Activated T-helper 2 cell treated with anti-CD3 and anti-CD28 coated beads, Interferon-gamma antibody, Interleukin-2, Interleukin-4, amounts not matched to agents 10 μg/mL and 5 μg/mL and 100 μg/mL, durations not matched to agents 14 hours and 24 hours and 36 hours (primary cell): ENCODE data around the gene CES5A. TPM values are rescaled to one million over a fixed set of nuclear protein-coding genes. Genes with fewer than 3 reads are reported as not detected.
"Not testable (repeated sequence)": the region's sequence is repeated elsewhere in the genome, so short reads cannot be mapped to it uniquely, and the experiment has no call there.

Experiments used
- DNase-seq: peaks from one replicate; pipeline ENCODE4 v3.0.0; 2021; ENCODE audit warnings: low spot score
- H3K27ac Mint-ChIP-seq: one replicate; pipeline ENCODE4 v1.8.0; 2021; ENCODE audit warnings: mixed read lengths
- H3K27me3 Mint-ChIP-seq: one replicate; pipeline ENCODE4 v1.8.0; 2021; ENCODE audit warnings: low read depth, mixed read lengths
- H3K36me3 Mint-ChIP-seq: one replicate; pipeline ENCODE4 v1.8.0; 2021; ENCODE audit warnings: low read depth, mixed read lengths
- H3K4me1 Mint-ChIP-seq: one replicate; pipeline ENCODE4 v1.8.0; 2021; ENCODE audit warnings: low read depth, mixed read lengths
- H3K4me3 Mint-ChIP-seq: one replicate; pipeline ENCODE4 v1.8.0; 2021; ENCODE audit warnings: low read depth, mild to moderate bottlenecking, moderate library complexity, mixed read lengths
- H3K9me3 Mint-ChIP-seq: one replicate; pipeline ENCODE4 v1.8.0; 2021; ENCODE audit warnings: mixed read lengths
- intact Hi-C: fragments of 100-400 bp; cut with micrococcal nuclease; formaldehyde crosslinking; loops from one replicate; pipeline ENCODE4 v1.15.1; 2023
- total RNA-seq: library from RNA; stranded (reverse); gene quantifications from 2 replicates; pipeline ENCODE4 v1.2.3, GENCODE V29; 2022

The CES5A gene, protein sequence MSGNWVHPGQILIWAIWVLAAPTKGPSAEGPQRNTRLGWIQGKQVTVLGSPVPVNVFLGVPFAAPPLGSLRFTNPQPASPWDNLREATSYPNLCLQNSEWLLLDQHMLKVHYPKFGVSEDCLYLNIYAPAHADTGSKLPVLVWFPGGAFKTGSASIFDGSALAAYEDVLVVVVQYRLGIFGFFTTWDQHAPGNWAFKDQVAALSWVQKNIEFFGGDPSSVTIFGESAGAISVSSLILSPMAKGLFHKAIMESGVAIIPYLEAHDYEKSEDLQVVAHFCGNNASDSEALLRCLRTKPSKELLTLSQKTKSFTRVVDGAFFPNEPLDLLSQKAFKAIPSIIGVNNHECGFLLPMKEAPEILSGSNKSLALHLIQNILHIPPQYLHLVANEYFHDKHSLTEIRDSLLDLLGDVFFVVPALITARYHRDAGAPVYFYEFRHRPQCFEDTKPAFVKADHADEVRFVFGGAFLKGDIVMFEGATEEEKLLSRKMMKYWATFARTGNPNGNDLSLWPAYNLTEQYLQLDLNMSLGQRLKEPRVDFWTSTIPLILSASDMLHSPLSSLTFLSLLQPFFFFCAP
- not detected in 2 replicates for total RNA-seq

DNA sequence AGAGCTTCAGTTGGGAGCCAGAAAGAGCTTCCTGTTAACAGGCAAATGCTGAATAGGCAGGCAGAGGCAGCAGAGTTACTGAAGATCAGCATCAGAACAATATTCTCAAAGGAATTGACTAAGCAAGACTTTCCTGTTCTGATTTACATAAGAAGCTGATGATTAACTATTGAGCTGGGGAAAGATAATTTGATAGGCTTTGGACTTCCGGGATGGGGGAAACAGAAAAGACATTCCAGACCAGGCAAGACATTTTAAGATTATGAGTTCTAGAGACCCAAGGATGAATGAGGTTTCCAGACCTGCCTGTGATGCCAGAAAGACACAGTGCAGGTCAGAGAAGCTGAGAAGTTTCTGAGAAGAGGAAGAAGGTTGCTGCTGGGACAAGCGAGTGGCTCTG, at the start of gene CES5A:
Gene CES5A (minus strand): TSS at position 101 of the 400 bp plus-strand sequence. CDS start 152 bp downstream, outside the sequence.
- no peak within 1 kb of the TSS for H3K27ac Mint-ChIP-seq
- H3K27me3 Mint-ChIP-seq = no peaks in the 10 kb centered on the region
- no peak for DNase-seq
- no peaks in the 10 kb centered on the region for H3K36me3 Mint-ChIP-seq
- no peaks in the 10 kb centered on the region for H3K4me1 Mint-ChIP-seq
- H3K9me3 Mint-ChIP-seq = no peaks in the 10 kb centered on the region
- intact Hi-C loops = no loop called here
- H3K4me3 Mint-ChIP-seq = no peak within 1 kb of the TSS

GRCh38 chr16:55922662-55923061, 47.5 kb upstream of the CES5A start:
- Mint-ChIP-seq H3K27ac (no peak overlapping the region), H3K4me1 (no peaks in the 10 kb centered on the region), H3K4me3 (no peak overlapping the region), H3K36me3 (no peaks in the 10 kb centered on the region), H3K9me3 (no peaks in the 10 kb centered on the region), H3K27me3 (peaks cover 10% of the 10 kb centered on the region)
- intact Hi-C loops = no loop called here
- no peak for DNase-seq

GRCh38 chr16:55917373-55918160, 42.4 kb upstream of the CES5A start:
- Mint-ChIP-seq H3K36me3 (no peaks in the 10 kb centered on the region), H3K4me1 (no peaks in the 10 kb centered on the region), H3K4me3 (no peak overlapping the region), H3K27ac (no peak overlapping the region), H3K9me3 (no peaks in the 10 kb centered on the region), H3K27me3 (no peaks in the 10 kb centered on the region)
- intact Hi-C loops = no loop called here
- DNase-seq = no peak

- intact Hi-C loops = no loop called here
- H3K36me3 Mint-ChIP-seq = no peaks in the 10 kb centered on the region
- no peaks in the 10 kb centered on the region for H3K4me1 Mint-ChIP-seq
- no peak overlapping the region for H3K4me3 Mint-ChIP-seq
- no peak for DNase-seq
- no peaks in the 10 kb centered on the region for H3K9me3 Mint-ChIP-seq
- H3K27ac Mint-ChIP-seq = no peak overlapping the region
- H3K27me3 Mint-ChIP-seq = no peaks in the 10 kb centered on the region
Measured at GRCh38 chr16:55915096-55915827, 40.1 kb upstream of the CES5A start.

DNA sequence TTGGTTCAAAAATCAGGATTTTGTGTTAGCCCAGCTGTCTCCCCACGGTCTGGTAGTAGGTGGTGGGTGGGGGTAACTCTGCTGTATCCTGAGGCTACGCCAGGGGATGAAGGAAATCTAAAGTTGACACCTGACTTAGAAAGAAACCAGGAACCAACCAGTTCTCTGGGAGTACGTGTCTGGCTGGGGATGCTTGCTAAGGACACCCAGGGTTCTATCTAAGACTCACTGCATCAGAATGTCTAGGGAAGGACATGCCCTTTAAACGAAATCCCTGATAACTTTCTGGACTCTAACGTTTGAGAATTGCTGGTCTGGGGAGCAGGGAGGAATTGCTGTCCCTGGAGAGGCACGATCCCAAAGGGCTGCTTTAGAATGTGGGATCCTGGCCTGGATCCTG, 39.2 kb upstream of the CES5A start:
- H3K4me1 Mint-ChIP-seq = no peaks in the 10 kb centered on the region
- H3K27me3 Mint-ChIP-seq = no peaks in the 10 kb centered on the region
- intact Hi-C loops = no loop called here

DNA sequence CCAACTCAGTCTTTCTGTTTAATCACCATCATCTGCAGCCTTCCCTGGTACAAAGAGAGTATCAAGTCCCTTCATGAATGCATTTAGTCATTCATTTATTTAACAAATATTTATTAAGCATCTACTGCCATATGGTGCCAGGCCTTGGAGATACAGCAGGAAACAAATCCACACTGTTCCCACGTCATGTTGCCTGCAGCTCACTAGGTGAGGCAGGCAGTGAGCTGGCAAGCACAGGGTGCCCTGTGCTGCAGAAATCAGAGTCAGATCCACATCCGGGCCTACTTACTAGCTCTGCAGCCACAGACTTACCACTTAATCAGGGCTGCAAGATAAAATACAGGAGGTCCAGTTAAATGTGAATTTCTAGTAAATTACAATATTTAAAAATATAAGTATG, 38.5 kb upstream of the CES5A start:
- intact Hi-C loops = no loop called here

More for the DNA sequence above, 39.2 kb upstream of the CES5A start:
- H3K9me3 Mint-ChIP-seq = no peaks in the 10 kb centered on the region
- no peak overlapping the region for H3K27ac Mint-ChIP-seq
- H3K4me3 Mint-ChIP-seq = no peak overlapping the region
- DNase-seq = no peak
- H3K36me3 Mint-ChIP-seq = no peaks in the 10 kb centered on the region

DNA sequence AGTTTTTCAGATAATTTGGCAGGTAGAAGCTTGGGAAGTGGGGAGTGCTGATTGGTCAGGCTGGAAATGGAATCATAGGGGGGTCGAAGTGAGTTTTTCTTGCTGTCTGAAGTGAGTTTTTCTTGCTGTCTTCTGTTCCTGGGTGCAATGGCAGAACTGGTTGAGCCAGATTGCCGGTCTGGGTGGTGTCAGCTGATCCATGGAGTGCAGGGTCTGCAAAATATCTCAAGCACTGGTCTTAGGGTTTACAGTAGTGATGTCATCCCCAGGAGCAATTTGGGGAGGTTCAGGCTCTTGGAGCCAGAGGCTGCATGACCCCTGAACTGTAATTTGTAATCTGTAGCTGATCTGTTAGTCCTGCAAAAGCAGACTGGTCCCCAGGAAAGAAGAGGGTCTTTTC, 37.9 kb upstream of the CES5A start:
- H3K27ac Mint-ChIP-seq, H3K4me1 Mint-ChIP-seq, H3K36me3 Mint-ChIP-seq, DNase-seq, H3K9me3 Mint-ChIP-seq, H3K4me3 Mint-ChIP-seq, intact Hi-C loops, H3K27me3 Mint-ChIP-seq: not testable (repeated sequence)

More for the DNA sequence above, 38.5 kb upstream of the CES5A start:
- Mint-ChIP-seq H3K36me3 (no peaks in the 10 kb centered on the region), H3K9me3 (no peaks in the 10 kb centered on the region), H3K27ac (no peak overlapping the region), H3K4me1 (no peaks in the 10 kb centered on the region), H3K27me3 (no peaks in the 10 kb centered on the region), H3K4me3 (no peak overlapping the region)
- DNase-seq = no peak

- no peak for DNase-seq
- Mint-ChIP-seq H3K4me1 (no peaks in the 10 kb centered on the region), H3K27me3 (no peaks in the 10 kb centered on the region), H3K9me3 (no peaks in the 10 kb centered on the region), H3K27ac (no peak overlapping the region), H3K36me3 (no peaks in the 10 kb centered on the region), H3K4me3 (no peak overlapping the region)
- intact Hi-C loops = no loop called here
Measured at GRCh38 chr16:55912022-55912421, 36.8 kb upstream of the CES5A start.

GRCh38 chr16:55911616-55912015, 36.4 kb upstream of the CES5A start:
- no peak for DNase-seq
- Mint-ChIP-seq H3K9me3 (no peaks in the 10 kb centered on the region), H3K27me3 (no peaks in the 10 kb centered on the region), H3K4me3 (no peak overlapping the region), H3K4me1 (no peaks in the 10 kb centered on the region), H3K36me3 (no peaks in the 10 kb centered on the region), H3K27ac (no peak overlapping the region)
- intact Hi-C loops = no loop called here

DNA sequence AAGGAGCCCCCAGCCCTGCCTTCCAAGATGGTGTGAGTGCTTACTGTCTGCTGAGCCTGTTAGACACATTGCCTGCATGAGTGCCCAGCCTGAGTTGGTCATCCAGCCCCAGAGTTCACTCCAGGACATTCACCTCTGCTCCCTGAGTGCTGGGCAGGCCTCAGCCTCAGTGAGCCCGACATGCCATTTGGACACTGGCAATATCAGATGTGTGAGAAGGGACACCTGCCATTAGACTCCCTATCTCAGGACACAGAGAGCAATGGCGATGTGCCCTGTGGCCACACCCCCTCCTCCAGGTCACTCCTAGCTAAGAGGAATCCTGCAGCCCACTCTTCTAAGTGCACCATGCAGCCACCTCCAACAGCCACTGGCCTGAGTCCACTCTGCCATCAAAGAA, 34.7 kb upstream of the CES5A start:
- intact Hi-C loops = no loop called here
- DNase-seq = no peak
- Mint-ChIP-seq H3K4me3 (no peak overlapping the region), H3K27me3 (no peaks in the 10 kb centered on the region), H3K9me3 (peaks cover under 1% of the 10 kb centered on the region), H3K4me1 (no peaks in the 10 kb centered on the region), H3K36me3 (no peaks in the 10 kb centered on the region), H3K27ac (no peak overlapping the region)

DNA sequence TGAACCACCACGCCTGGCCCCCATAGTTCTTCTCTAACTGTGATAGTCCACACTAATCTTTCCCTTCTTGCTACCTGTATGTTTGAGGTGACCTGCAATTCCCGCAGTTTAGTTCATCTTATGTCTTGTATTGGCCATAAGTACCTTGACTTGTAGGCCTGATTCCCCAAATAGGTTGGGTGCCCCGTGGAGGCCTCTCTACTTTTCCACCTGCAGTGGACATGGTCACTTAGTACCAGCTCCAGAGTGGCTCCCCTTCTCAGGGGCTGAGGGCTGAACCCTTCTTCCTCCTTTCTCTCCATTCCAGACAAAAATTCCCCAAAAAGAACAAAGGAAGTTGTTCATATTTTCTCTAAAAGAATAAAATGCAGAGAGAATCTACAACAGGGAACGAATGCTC, 33.5 kb upstream of the CES5A start:
- Mint-ChIP-seq H3K4me1 (no peaks in the 10 kb centered on the region), H3K27me3 (no peaks in the 10 kb centered on the region), H3K36me3 (no peaks in the 10 kb centered on the region), H3K9me3 (peaks cover 13% of the 10 kb centered on the region), H3K27ac (no peak overlapping the region), H3K4me3 (no peak overlapping the region)
- intact Hi-C loops = no loop called here
- no peak for DNase-seq

DNA sequence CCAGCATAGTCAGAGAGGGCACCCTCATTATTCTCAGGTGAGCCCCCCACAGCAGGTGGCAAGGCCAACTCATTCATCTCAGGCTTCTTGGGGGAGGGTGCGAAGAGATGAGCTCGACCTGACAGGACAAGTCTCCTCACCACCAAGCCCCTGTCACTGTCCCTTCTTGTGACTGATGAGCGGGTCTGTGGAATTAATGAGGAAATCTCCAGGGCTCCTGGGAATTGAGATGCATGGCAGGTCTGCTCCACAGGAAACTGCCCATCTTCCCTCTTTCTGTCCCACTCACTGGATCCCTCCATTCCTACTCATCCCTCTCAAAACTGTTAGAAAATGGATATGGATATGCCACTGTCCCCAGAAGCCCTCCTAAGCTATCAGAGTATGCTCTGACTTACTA, 32.5 kb upstream of the CES5A start:
- Mint-ChIP-seq H3K36me3 (no peaks in the 10 kb centered on the region), H3K4me1 (no peaks in the 10 kb centered on the region), H3K27ac (no peak overlapping the region), H3K9me3 (peaks cover 23% of the 10 kb centered on the region), H3K27me3 (no peaks in the 10 kb centered on the region), H3K4me3 (no peak overlapping the region)
- intact Hi-C loops = no loop called here
- no peak for DNase-seq
